Measurements from ENCODE around the gene CCL4. TPM values are rescaled to one million over a fixed set of nuclear protein-coding genes. Genes with fewer than 3 reads are reported as not detected.
"Not testable (repeated sequence)": the region's sequence is repeated elsewhere in the genome, so short reads cannot be mapped to it uniquely, and the experiment has no call there.

Gene CCL4
- not detected in 2 replicates for total RNA-seq (ENCODE audit: low replicate concordance)

DNA sequence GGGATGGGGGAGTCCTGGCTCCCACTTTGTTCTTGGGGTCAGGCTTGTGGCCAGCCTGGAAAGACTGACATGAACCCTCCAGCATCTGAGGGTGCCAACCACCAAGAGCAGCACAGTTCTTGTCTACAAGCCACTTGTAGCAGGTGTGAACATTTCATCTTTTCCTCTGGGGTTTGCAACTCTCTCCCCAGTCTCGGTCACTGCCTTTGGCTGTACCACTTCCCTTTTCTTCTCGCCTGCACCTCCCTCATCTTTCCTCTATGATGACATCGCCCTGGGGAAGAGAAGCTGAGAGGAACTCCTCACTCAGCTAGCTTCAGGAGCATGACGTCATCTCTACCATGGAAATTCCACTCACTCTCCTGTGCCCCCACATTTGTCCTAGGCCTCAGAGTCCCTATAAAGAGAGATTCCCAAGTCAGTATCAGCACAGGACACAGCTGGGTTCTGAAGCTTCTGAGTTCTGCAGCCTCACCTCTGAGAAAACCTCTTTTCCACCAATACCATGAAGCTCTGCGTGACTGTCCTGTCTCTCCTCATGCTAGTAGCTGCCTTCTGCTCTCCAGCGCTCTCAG is at the start of gene CCL4:
CCL4 (plus strand) TSS at position 427 of the 575 bp plus-strand sequence; CDS start at position 506, 79 bp downstream.
- not testable (repeated sequence) for H3K4me1 Mint-ChIP-seq; H3K27ac Mint-ChIP-seq; H3K27me3 ChIP-seq; H3K9ac ChIP-seq; H3K27me3 Mint-ChIP-seq (ENCODE audit: insufficient read depth, low read depth); H3K9me3 ChIP-seq (ENCODE audit: low read depth); H3K4me3 Mint-ChIP-seq; H3K9me3 Mint-ChIP-seq; H3K4me1 ChIP-seq; DNase-seq (ENCODE audit: low spot score); H3K27ac ChIP-seq; H2AFZ ChIP-seq (replicated peaks); H3K4me2 ChIP-seq; H3K36me3 ChIP-seq; H3K36me3 Mint-ChIP-seq; H3K79me2 ChIP-seq (ENCODE audit: low read depth); H3F3A ChIP-seq (ENCODE audit: low read depth); H4K20me1 ChIP-seq (ENCODE audit: low read depth); H3K4me3 ChIP-seq

DNA sequence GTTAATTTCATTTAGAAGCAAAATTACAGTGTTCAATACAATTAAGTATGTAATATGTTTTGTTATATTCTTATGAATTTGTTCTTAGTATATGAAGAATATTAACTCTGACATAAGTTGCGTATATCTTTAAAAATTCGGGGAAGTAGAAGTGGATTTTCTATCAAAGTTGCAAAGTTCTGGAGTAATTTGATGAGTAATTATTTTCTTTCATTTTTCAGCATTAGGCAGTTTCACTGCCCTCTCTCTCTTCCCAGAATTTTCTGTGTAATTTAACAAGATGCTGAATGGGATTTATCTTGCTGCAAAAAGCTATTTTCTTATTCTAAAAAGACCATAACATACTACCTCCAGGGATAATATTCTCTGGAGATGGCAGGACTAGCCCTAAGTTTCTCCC is 48.5 kb upstream of the CCL4 start:
- Mint-ChIP-seq H3K4me3 (no peak overlapping the region), H3K36me3 (no peaks in the 10 kb centered on the region), H3K4me1 (no peaks in the 10 kb centered on the region), H3K9me3 (peaks cover 7% of the 10 kb centered on the region), H3K27me3 (ENCODE audit: insufficient read depth, low read depth) (no peaks in the 10 kb centered on the region), H3K27ac (no peak overlapping the region)
- TF ChIP-seq EZH2 (IDR thresholded peaks at IDR 0.05) (no peak), EZH2phosphoT487 (IDR thresholded peaks at IDR 0.05) (no peak)
- TF ChIP-seq, protein P1, sequence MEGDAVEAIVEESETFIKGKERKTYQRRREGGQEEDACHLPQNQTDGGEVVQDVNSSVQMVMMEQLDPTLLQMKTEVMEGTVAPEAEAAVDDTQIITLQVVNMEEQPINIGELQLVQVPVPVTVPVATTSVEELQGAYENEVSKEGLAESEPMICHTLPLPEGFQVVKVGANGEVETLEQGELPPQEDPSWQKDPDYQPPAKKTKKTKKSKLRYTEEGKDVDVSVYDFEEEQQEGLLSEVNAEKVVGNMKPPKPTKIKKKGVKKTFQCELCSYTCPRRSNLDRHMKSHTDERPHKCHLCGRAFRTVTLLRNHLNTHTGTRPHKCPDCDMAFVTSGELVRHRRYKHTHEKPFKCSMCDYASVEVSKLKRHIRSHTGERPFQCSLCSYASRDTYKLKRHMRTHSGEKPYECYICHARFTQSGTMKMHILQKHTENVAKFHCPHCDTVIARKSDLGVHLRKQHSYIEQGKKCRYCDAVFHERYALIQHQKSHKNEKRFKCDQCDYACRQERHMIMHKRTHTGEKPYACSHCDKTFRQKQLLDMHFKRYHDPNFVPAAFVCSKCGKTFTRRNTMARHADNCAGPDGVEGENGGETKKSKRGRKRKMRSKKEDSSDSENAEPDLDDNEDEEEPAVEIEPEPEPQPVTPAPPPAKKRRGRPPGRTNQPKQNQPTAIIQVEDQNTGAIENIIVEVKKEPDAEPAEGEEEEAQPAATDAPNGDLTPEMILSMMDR (IDR thresholded peaks at IDR 0.05) = no peak
- no peak overlapping the region for H3K4me2 ChIP-seq
- H3K79me2 ChIP-seq (ENCODE audit: low read depth) = no peaks in the 10 kb centered on the region
- no peaks in the 10 kb centered on the region for H4K20me1 ChIP-seq (ENCODE audit: low read depth)
- DNase-seq (ENCODE audit: low spot score) = no peak
- H3K27ac ChIP-seq = no peak overlapping the region
- no peak overlapping the region for H3K4me3 ChIP-seq
- no peak overlapping the region for H3K9ac ChIP-seq
- no peaks in the 10 kb centered on the region for H3K9me3 ChIP-seq (ENCODE audit: low read depth)
- H3F3A ChIP-seq (ENCODE audit: low read depth) = no peaks in the 10 kb centered on the region
- no peaks in the 10 kb centered on the region for H3K27me3 ChIP-seq
- H3K36me3 ChIP-seq = no peaks in the 10 kb centered on the region
- no peak overlapping the region for H2AFZ ChIP-seq (replicated peaks)
- no peaks in the 10 kb centered on the region for H3K4me1 ChIP-seq

DNA sequence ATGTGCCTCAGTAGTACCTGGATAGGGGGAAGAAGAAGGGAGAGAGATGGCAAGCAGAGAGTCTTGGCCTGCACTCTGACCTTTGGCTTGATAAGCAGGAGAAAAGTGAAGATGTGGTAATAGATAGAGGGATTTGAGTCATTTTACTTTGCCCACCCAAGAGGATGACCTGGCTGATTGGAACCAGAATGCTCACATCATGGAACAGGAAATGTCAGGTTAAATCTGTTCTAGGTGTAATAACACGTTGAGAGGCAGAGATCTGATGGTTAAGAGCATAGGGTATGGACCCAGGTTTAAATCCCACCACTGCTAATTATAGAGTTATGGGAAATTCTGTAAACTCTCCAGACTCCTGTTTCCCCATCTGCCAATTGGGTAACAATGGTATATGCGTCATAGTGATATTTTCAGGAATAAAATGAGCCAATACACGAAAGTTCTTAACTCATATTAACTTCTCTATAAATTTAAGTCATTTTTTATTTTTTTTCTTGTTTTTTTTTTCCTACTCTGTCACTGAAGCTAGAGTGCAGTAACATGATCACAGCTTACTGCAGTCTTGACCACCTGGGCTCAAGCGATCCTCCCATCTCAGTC is 47.6 kb upstream of the CCL4 start:
- H3K36me3 ChIP-seq = no peaks in the 10 kb centered on the region
- H3K27ac ChIP-seq = no peak overlapping the region
- H2AFZ ChIP-seq (replicated peaks) = no peak overlapping the region
- no peak overlapping the region for H3K27ac Mint-ChIP-seq
- TF ChIP-seq, protein P1 (IDR thresholded peaks at IDR 0.05) = no peak
- no peak for TF ChIP-seq EZH2phosphoT487 (IDR thresholded peaks at IDR 0.05)
- no peak for TF ChIP-seq EZH2 (IDR thresholded peaks at IDR 0.05)
- DNase-seq (ENCODE audit: low spot score) = no peak
- peaks cover 3% of the 10 kb centered on the region for H3K9me3 Mint-ChIP-seq
- H3K4me2 ChIP-seq = no peak overlapping the region
- no peaks in the 10 kb centered on the region for H3K79me2 ChIP-seq (ENCODE audit: low read depth)
- no peaks in the 10 kb centered on the region for H3K4me1 ChIP-seq
- H4K20me1 ChIP-seq (ENCODE audit: low read depth) = no peaks in the 10 kb centered on the region
- H3K9ac ChIP-seq = no peak overlapping the region
- H3K27me3 Mint-ChIP-seq (ENCODE audit: insufficient read depth, low read depth) = no peaks in the 10 kb centered on the region
- no peaks in the 10 kb centered on the region for H3K4me1 Mint-ChIP-seq
- H3K36me3 Mint-ChIP-seq = no peaks in the 10 kb centered on the region
- no peak overlapping the region for H3K4me3 ChIP-seq
- H3K9me3 ChIP-seq (ENCODE audit: low read depth) = no peaks in the 10 kb centered on the region
- no peak overlapping the region for H3K4me3 Mint-ChIP-seq
- no peaks in the 10 kb centered on the region for H3F3A ChIP-seq (ENCODE audit: low read depth)
- no peaks in the 10 kb centered on the region for H3K27me3 ChIP-seq

DNA sequence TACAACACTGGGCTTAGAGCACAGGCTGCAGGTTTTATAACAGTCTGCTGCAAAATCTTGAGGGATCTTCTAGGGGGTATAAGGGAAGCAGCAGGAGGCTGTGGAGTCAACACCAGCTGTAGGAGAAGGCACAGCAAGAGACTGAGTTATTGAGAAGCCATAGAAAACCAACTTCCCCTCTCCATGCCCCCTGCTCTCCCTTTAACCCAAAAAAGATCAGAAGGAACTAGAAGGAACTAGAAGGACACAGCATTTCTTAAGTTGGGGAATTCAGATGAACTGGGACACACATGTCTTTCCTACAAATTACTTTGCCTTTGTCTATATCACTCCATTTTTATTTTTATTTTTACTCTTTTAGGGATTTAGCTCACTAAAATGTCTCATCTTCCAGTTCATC is 45.7 kb upstream of the CCL4 start:
- no peaks in the 10 kb centered on the region for H3K4me1 ChIP-seq
- H3K9me3 ChIP-seq (ENCODE audit: low read depth) = no peaks in the 10 kb centered on the region
- no peaks in the 10 kb centered on the region for H3F3A ChIP-seq (ENCODE audit: low read depth)
- Mint-ChIP-seq H3K9me3 (no peaks in the 10 kb centered on the region), H3K36me3 (no peaks in the 10 kb centered on the region), H3K4me1 (no peaks in the 10 kb centered on the region), H3K27me3 (ENCODE audit: insufficient read depth, low read depth) (no peaks in the 10 kb centered on the region), H3K27ac (no peak overlapping the region), H3K4me3 (no peak overlapping the region)
- H2AFZ ChIP-seq (replicated peaks) = peak overlapping the region; percentile 38
- H3K36me3 ChIP-seq = no peaks in the 10 kb centered on the region
- H3K4me3 ChIP-seq = no peak overlapping the region
- no peak overlapping the region for H3K27ac ChIP-seq
- no peaks in the 10 kb centered on the region for H3K27me3 ChIP-seq
- H4K20me1 ChIP-seq (ENCODE audit: low read depth) = no peaks in the 10 kb centered on the region
- H3K4me2 ChIP-seq = no peak overlapping the region
- no peak for TF ChIP-seq EZH2 (IDR thresholded peaks at IDR 0.05)
- TF ChIP-seq, protein P1 (IDR thresholded peaks at IDR 0.05) = no peak
- TF ChIP-seq EZH2phosphoT487 (IDR thresholded peaks at IDR 0.05) = no peak
- H3K79me2 ChIP-seq (ENCODE audit: low read depth) = no peaks in the 10 kb centered on the region
- no peak overlapping the region for H3K9ac ChIP-seq
- no peak for DNase-seq (ENCODE audit: low spot score)

All from neural progenitor cell (in vitro differentiated cells).